Uterus (tissue), 4 donors: ENCODE data around the gene PRMT2. TPM values are rescaled to one million over a fixed set of nuclear protein-coding genes. Genes with fewer than 3 reads are reported as not detected.
A peak's percentile ranks its signal among the peaks of the same experiment; 100 is the strongest.

Source experiments
- DNase-seq, 2 donors: peaks; one replicate each; pipeline ENCODE4 v3.0.0-alpha.2; 2019 to 2020
- H3K27ac ChIP-seq, 2 donors: fragments of 200-600 bp; sonication (generic); 1 replicate in 1 of 2; 2 replicates in 1 of 2; pipeline ENCODE4 v1.5.1; 2016 to 2018
- H3K27me3 ChIP-seq, 2 donors: fragments of 200-600 bp; sonication (generic); one replicate each; pipeline ENCODE4 v1.5.1; 2018 to 2019; ENCODE audit warnings: control low read depth in 1 of 2
- H3K36me3 ChIP-seq, 2 donors: fragments of 200-600 bp; sonication (generic); one replicate each; pipeline ENCODE4 v1.5.1; 2019; ENCODE audit warnings: control low read depth in 1 of 2
- H3K4me1 ChIP-seq, 2 donors: fragments of 200-600 bp; sonication (generic); one replicate each; pipeline ENCODE4 v1.5.1; 2018 to 2019; ENCODE audit warnings: control low read depth in 1 of 2
- H3K4me3 ChIP-seq, 2 donors: fragments of 200-600 bp; sonication (generic); 1 replicate in 1 of 2; 2 replicates in 1 of 2; pipeline ENCODE4 v1.5.1; 2018 to 2019; ENCODE audit warnings: mild to moderate bottlenecking in 1 of 2
- H3K9me3 ChIP-seq, 2 donors: fragments of 200-600 bp; sonication (generic); one replicate each; pipeline ENCODE4 v1.5.1; 2019; ENCODE audit warnings: control low read depth in 1 of 2
- POLR2A ChIP-seq, 2 donors: fragments of 450-650 bp; IDR thresholded peaks; one replicate each; pipeline ENCODE4 v1.6.1; 2016; ENCODE audit warnings: antibody characterized with exemption in 2 of 2, mild to moderate bottlenecking in 1 of 2, moderate library complexity in 1 of 2
- intact Hi-C: fragments of 100-400 bp; cut with DNase I; formaldehyde crosslinking; loops from one replicate; pipeline ENCODE4 v1.15.1; 2023; ENCODE audit warnings: low total_unique reads
- total RNA-seq, 4 donors: library from RNA; depleted of rRNA in 3 of 4; stranded (reverse); fragments of >200 nt in 3 of 4; gene quantifications; one replicate each; pipeline versions ENCODE4 v1.1.0 to v1.2.4, GENCODE V29; 2014 to 2023
- TF ChIP-seq, protein P1 (sequence below), 4 experiments: fragments of 200-600 bp in 2 of 4; fragments of 450-650 bp in 2 of 4; sonication (generic) in 2 of 4; IDR thresholded peaks; one replicate each; pipeline ENCODE4 v1.5.1; 2016 to 2019; ENCODE audit warnings: antibody characterized with exemption in 4 of 4, mild to moderate bottlenecking in 2 of 4, moderate library complexity in 1 of 4
- donor health status: DM: yes; HTN: yes; CAD: no.

Gene PRMT2
- total RNA-seq, 4 donors from 2014 or later = 45.6 to 171 (median 76.4) TPM

DNA sequence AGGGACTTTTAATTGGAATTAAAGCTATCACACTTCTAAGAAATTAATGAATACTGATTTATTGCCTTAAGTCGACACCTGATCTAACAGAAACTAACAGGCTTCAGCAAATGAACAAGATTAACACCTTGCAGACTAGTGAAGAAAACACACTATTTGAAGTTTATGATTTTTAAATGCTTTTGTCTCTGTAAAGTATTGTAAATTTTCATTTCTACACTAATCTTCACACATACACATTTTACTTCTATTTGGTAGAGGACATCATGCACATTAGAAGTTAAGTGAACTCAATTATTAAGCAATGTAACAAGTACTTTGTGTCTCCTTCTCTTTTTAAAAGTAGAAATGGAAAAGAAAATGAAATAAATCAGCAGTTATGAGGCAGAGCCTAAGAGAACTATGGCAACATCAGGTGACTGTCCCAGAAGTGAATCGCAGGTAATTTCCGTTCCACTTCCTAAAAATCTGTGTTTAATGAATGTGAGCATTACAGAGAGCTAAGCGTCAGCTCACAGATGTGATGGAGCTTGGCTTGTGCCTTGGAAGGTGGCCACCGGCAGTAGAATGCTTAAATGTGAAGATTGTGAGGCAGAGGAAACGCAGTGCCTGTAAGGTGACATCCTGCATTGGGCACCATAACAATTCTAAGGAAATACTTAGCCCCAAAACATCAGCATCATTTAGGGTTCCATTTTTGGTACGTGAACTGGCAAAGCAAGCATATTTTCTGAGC lies 1.2 kb downstream of the PRMT2 start:
- peaks cover 0 to 14% of the 10 kb centered on the region in 2 donors for H3K4me1 ChIP-seq
- no peaks in the 10 kb centered on the region for H3K36me3 ChIP-seq
- peak overlapping the region in 1 of 2 donors; percentile 94 for H3K4me3 ChIP-seq
- no peaks in the 10 kb centered on the region for H3K9me3 ChIP-seq
- DNase-seq = no peak
- intact Hi-C loops = no loop called here
- no peaks in the 10 kb centered on the region for H3K27me3 ChIP-seq
- H3K27ac ChIP-seq = no peak overlapping the region
- TF ChIP-seq, protein P1, sequence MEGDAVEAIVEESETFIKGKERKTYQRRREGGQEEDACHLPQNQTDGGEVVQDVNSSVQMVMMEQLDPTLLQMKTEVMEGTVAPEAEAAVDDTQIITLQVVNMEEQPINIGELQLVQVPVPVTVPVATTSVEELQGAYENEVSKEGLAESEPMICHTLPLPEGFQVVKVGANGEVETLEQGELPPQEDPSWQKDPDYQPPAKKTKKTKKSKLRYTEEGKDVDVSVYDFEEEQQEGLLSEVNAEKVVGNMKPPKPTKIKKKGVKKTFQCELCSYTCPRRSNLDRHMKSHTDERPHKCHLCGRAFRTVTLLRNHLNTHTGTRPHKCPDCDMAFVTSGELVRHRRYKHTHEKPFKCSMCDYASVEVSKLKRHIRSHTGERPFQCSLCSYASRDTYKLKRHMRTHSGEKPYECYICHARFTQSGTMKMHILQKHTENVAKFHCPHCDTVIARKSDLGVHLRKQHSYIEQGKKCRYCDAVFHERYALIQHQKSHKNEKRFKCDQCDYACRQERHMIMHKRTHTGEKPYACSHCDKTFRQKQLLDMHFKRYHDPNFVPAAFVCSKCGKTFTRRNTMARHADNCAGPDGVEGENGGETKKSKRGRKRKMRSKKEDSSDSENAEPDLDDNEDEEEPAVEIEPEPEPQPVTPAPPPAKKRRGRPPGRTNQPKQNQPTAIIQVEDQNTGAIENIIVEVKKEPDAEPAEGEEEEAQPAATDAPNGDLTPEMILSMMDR (IDR thresholded peaks at IDR 0.05) = no peak
- no peak for TF ChIP-seq POLR2A (IDR thresholded peaks at IDR 0.05)

DNA sequence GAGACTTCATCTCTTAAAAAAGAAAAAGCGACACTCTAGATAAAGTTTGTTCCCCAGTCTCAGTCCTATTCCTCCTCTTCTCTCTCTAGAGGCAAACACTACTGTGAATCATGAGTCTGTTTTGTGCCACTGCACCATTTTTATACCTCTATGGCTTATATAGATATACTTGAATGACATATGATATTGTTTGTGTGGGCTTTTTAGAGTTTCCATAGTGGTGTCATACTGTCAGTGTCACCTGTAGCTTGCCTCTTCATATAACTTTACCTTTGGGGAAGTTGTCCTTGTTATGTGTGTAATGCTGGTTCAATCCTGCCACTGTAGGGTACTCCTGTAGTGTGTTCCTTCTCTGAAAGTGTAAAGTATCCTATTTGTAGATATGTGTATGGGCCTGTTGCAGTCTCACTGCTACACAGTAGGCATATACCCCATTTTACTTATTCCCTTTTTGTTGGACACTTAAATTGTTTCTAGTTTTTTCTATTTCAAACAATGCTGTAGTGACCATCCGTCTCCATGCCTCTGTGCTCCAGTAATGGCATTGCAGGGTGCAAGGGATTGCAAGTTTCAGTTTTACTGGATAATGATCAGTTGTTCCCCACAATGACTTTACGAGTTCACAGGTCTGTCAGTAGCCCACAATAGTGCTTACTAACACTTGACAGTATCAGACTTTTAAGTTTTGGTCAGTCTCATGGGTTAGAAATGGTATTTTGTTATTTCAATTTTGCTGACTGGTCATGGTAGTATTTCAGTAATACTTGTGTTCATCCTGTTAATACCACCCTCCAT lies 2.7 kb downstream of the PRMT2 start:
- TF ChIP-seq POLR2A (IDR thresholded peaks at IDR 0.05) = no peak
- TF ChIP-seq, protein P1 (IDR thresholded peaks at IDR 0.05) = no peak
- no peak overlapping the region for H3K4me3 ChIP-seq
- H3K27ac ChIP-seq = peak overlapping the region in 1 of 2 donors; percentile 11
- intact Hi-C loops = no loop called here
- no peaks in the 10 kb centered on the region for H3K27me3 ChIP-seq
- no peak for DNase-seq
- peaks cover 0 to 14% of the 10 kb centered on the region in 2 donors for H3K4me1 ChIP-seq
- H3K9me3 ChIP-seq = no peaks in the 10 kb centered on the region
- no peaks in the 10 kb centered on the region for H3K36me3 ChIP-seq

DNA sequence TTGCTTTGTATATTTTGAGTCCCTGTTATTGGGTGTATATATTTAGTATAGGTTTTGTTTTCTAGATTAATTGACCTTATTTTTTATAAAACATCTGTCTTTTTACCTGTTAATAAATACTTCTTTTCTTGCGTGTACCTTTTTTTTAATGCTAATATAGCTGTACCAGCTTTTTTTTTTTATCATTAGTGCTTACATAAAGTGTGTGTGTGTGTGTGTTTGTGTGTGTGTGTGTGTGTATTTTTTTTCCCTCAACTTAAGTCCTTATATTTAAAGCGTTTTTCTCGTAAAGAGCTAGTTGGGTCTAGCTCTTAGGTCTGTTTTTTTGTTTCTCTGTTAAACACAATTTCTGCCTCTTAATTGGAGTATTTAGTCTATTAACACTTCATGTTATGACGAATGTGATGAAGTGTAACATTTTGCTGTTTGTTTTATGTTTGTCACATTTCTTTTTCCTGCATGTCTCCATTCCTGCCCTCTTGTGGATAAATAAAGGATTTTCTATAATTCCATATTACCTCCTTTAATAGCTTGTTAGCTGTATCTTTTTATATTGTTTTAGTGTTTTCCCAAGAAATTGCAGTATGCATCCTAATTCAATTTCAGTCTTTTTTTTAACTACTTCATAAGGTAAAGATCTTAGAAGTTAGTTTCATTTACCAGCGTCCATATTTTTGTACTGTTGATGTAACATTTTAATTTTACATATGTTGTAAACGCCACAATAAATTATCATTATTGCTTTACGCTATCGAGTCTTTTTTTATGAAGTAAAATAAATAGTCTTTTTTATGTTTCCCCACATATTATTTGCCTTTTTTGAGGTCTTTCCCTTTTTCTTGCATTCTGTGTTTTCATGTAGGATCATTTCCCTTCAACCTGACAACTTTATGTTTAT lies 4.3 kb downstream of the PRMT2 start:
- TF ChIP-seq, protein P1 (IDR thresholded peaks at IDR 0.05) = peak in 3 of 4 experiments; percentile 13 to 33 (median 18)
- TF ChIP-seq POLR2A (IDR thresholded peaks at IDR 0.05) = no peak
- no peak for DNase-seq
- Histone ChIP-seq H3K36me3 (no peaks in the 10 kb centered on the region), H3K27ac (no peak overlapping the region), H3K27me3 (no peaks in the 10 kb centered on the region), H3K4me3 (no peak overlapping the region), H3K9me3 (no peaks in the 10 kb centered on the region), H3K4me1 (peaks cover 0 to 14% of the 10 kb centered on the region in 2 donors)
- intact Hi-C loops = no loop called here

DNA sequence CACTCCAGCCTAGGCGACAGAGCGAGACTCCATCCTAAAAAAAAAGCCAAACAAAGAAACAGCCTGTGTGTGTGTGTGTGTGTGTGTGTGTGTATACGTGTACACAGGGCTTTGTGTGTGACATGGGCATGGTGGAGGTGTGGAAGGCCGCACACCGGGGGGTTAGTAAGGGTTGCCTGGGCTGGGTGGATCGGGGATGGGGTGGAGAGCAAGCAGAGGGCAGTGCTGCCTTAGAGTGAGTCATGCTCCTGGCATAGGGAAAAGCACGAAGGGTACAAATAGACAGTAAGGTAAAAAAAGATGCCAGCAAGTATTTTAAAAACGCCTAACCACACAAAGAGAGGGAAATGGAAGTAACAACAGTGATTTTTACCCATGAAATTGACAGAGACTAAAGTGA lies 6.2 kb downstream of the PRMT2 start:
- no peaks in the 10 kb centered on the region for H3K9me3 ChIP-seq
- no peaks in the 10 kb centered on the region for H3K27me3 ChIP-seq
- TF ChIP-seq POLR2A (IDR thresholded peaks at IDR 0.05) = no peak
- TF ChIP-seq, protein P1 (IDR thresholded peaks at IDR 0.05) = no peak
- DNase-seq = no peak
- H3K4me1 ChIP-seq = peaks cover 0 to 11% of the 10 kb centered on the region in 2 donors
- H3K4me3 ChIP-seq = no peak overlapping the region
- intact Hi-C loops = no loop called here
- no peaks in the 10 kb centered on the region for H3K36me3 ChIP-seq
- no peak overlapping the region for H3K27ac ChIP-seq
